HepG2 (cell line): ENCODE measurements around the gene SIK3. TPM values are rescaled to one million over a fixed set of nuclear protein-coding genes. Genes with fewer than 3 reads are reported as not detected.

Source experiments
- ATAC-seq: fragments of 200-7000 bp; cut with Tn5 transposase; 3 replicates; pipeline ENCODE4 v1.9.1; 2020; ENCODE audit warnings: mild to moderate bottlenecking, moderate library complexity
- BruUV-seq: library from RNA; stranded (reverse); fragments of 400-500 nt; replicated peaks from 2 replicates; lab custom pipeline; 2021; lab: Mats Ljungman, UMichigan
- CTCF ChIA-PET: fragments of 300-600 bp; formaldehyde crosslinking; extraction: SDS; loops from one replicate; lab custom pipeline; 2021; ENCODE audit warnings: low total read pairs, inconsistent platforms, low intra/inter-chr PET ratio; lab: Yijun Ruan, JAX
- POLR2A ChIA-PET: fragments of 350-600 bp; sonication (Branson Sonifier 250); formaldehyde crosslinking; loops from one replicate; lab custom pipeline; 2020; ENCODE audit warnings: antibody characterized with exemption, inconsistent platforms; lab: Yijun Ruan, JAX
- DNase-seq: peaks from one replicate; pipeline ENCODE4 v3.0.0-alpha.2; 2015; ENCODE audit warnings: low spot score
- FAIRE-seq: peaks from 3 replicates; lab custom pipeline; 2011; peaks lifted over from hg19 to GRCh38; lab: Jason Lieb, UNC
- H2AFZ ChIP-seq: one replicate; pipeline ENCODE4 v1.6.1; 2011; ENCODE audit warnings: low read length, inconsistent platforms
- H3K27ac ChIP-seq: fragments of 300-600 bp; 3 replicates; pipeline ENCODE4 v1.8.0; 2011; ENCODE audit warnings: mixed run types, mild to moderate bottlenecking, mixed read lengths, low read length, inconsistent platforms; ENCODE audit not compliant: insufficient read depth; ENCODE audit errors: extremely low read length
- H3K27me3 ChIP-seq, 2 experiments: fragments of 200-600 bp in 1 of 2; 2 replicates in 1 of 2; 3 replicates in 1 of 2; pipeline versions ENCODE4 v1.6.0 to v1.8.0; 2011; ENCODE audit warnings: low read length in 2 of 2, mild to moderate bottlenecking in 2 of 2, moderate library complexity in 2 of 2, inconsistent platforms in 1 of 2; ENCODE audit not compliant: insufficient read depth in 2 of 2, control insufficient read depth in 1 of 2
- H3K36me3 ChIP-seq, 2 experiments: fragments of 200-600 bp in 1 of 2; replicated peaks in 1 of 2; 2 replicates in 1 of 2; 3 replicates in 1 of 2; pipeline versions ENCODE4 v1.5.1 to v1.8.0; 2011; ENCODE audit warnings: low read length in 2 of 2, inconsistent platforms in 1 of 2; ENCODE audit not compliant: insufficient read depth in 2 of 2, control insufficient read depth in 1 of 2
- H3K4me1 ChIP-seq: 2 replicates; pipeline ENCODE4 v1.5.1; 2012; ENCODE audit warnings: low read length, inconsistent platforms; ENCODE audit not compliant: insufficient read depth
- H3K4me2 ChIP-seq: 2 replicates; pipeline ENCODE4 v1.6.0; 2011; ENCODE audit warnings: low read depth, low read length, inconsistent platforms
- H3K4me3 ChIP-seq, 3 experiments: fragments of 200-600 bp in 1 of 3; sonication (generic), shearing (Covaris generic) in 1 of 3; replicated peaks in 1 of 3; 2 replicates each; pipeline ENCODE4 v1.5.1; 2011 to 2016; ENCODE audit warnings: low read length in 3 of 3, inconsistent platforms in 2 of 3, low read depth in 2 of 3, mild to moderate bottlenecking in 2 of 3, control low read depth in 1 of 3, mixed read lengths in 1 of 3; ENCODE audit not compliant: insufficient read depth in 1 of 3
- H3K79me2 ChIP-seq: one replicate; pipeline ENCODE4 v1.6.1; 2011; ENCODE audit warnings: low read length, inconsistent platforms; ENCODE audit not compliant: insufficient read depth
- H3K9ac ChIP-seq: 2 replicates; pipeline ENCODE4 v1.6.0; 2011; ENCODE audit warnings: mild to moderate bottlenecking, low read depth, low read length, inconsistent platforms; ENCODE audit not compliant: insufficient read depth
- H3K9me3 ChIP-seq: 2 replicates; pipeline ENCODE4 v1.5.1; 2012; ENCODE audit warnings: mild to moderate bottlenecking, low read length
- H4K20me1 ChIP-seq: 2 replicates; pipeline ENCODE4 v1.6.0; 2011; ENCODE audit warnings: inconsistent platforms, mild to moderate bottlenecking, low read length, moderate library complexity; ENCODE audit not compliant: insufficient read depth
- FOXM1 ChIP-seq: sonication (generic); formaldehyde crosslinking; IDR thresholded peaks from 2 replicates; pipeline ENCODE4 v1.5.0; 2020; ENCODE audit warnings: missing genetic modification reagents
- PRDM10 ChIP-seq: sonication (generic); formaldehyde crosslinking; IDR thresholded peaks from 2 replicates; pipeline ENCODE4 v1.4.0; 2020; ENCODE audit warnings: low read depth, missing genetic modification reagents
- SRSF1 ChIP-seq: fragments of 200-400 bp; formaldehyde crosslinking; optimal IDR thresholded peaks from 2 replicates; pipeline ENCODE3; 2017; ENCODE audit warnings: mild to moderate bottlenecking, low read depth, low read length, moderate library complexity
- STAG1 ChIP-seq: sonication (generic); formaldehyde crosslinking; IDR thresholded peaks from 2 replicates; pipeline ENCODE4 v1.4.0; 2020; ENCODE audit warnings: missing genetic modification reagents
- ZNF142 ChIP-seq: sonication (generic); formaldehyde crosslinking; IDR thresholded peaks from 2 replicates; pipeline ENCODE4 v1.4.0; 2020; ENCODE audit warnings: missing genetic modification reagents
- ZNF275 ChIP-seq: sonication (generic); formaldehyde crosslinking; IDR thresholded peaks from 2 replicates; pipeline ENCODE4 v1.8.0; 2022; ENCODE audit warnings: missing genetic modification reagents, mild to moderate bottlenecking, inconsistent platforms, borderline replicate concordance
- ZNF83 ChIP-seq: sonication (generic); formaldehyde crosslinking; IDR thresholded peaks from 2 replicates; pipeline ENCODE4 v1.4.0; 2020; ENCODE audit warnings: missing genetic modification reagents, mild to moderate bottlenecking, borderline replicate concordance
- WGBS: methylation state at CpG from one replicate; pipeline ENCODE4 v1.1.6; 2017; ENCODE audit warnings: low lambda C conversion rate; 5-methylcytosine and 5-hydroxymethylcytosine counted together
- in situ Hi-C: cut with HindIII; loops from 2 replicates; pipeline ENCODE4 v1.10.0; 2017; ENCODE audit warnings: low pct_unique_long_range_greater_than_20kb; ENCODE audit not compliant: extremely low pct_ligation_motif_present
- intact Hi-C: fragments of 100-400 bp; cut with micrococcal nuclease; formaldehyde crosslinking; loops from one replicate; pipeline ENCODE4 v1.10.0; 2022; ENCODE audit not compliant: unreplicated experiment
- polyA plus RNA-seq, 8 experiments: library from polyadenylated mRNA; depleted of rRNA in 3 of 8; stranded (reverse) in 7 of 8; unstranded in 1 of 8; fragments of >200 nt; fragmentation: Illumina TruSeq in 4 of 8; extraction: Trizol in 4 of 8; gene quantifications; 2 replicates each; pipeline versions ENCODE4 v1.2.1 to v1.2.3, GENCODE V29; 2011 to 2016; ENCODE audit warnings: low read depth in 4 of 8, missing spikeins in 1 of 8, mixed read lengths in 1 of 8; ENCODE audit not compliant: insufficient read depth in 1 of 8
- total RNA-seq, 5 experiments: library from RNA; depleted of rRNA; stranded (reverse); fragments of >200 nt; fragmentation: Illumina TruSeq; extraction: Trizol; gene quantifications; 2 replicates each; pipeline ENCODE4 v1.2.3, GENCODE V29; 2016; ENCODE audit warnings: low read depth in 1 of 5
- TF ChIP-seq, protein P1 (sequence below): sonication (generic); formaldehyde crosslinking; conservative IDR thresholded peaks from 2 replicates; pipeline ENCODE4 v1.5.0; 2020; ENCODE audit warnings: missing genetic modification reagents
- TF ChIP-seq, protein P2 (sequence below): sonication (generic); IDR thresholded peaks from 2 replicates; pipeline ENCODE4 v1.6.1; 2016; ENCODE audit warnings: low read depth, borderline replicate concordance

SIK3 gene
- total and polyA plus RNA-seq, 2 of the 13 experiments (the other 11 are each of a cell fraction or from before 2014, with no cell fraction given), result 5.7 to 9.8 TPM

- Histone ChIP-seq H4K20me1 (peaks cover 82% of the 10 kb centered on the region), H3K36me3 (no peaks in the 10 kb centered on the region), H3K4me3 (no peak overlapping the region), H3K27ac (no peak overlapping the region), H3K4me1 (peaks cover 25% of the 10 kb centered on the region), H3K9ac (no peak overlapping the region), H3K9me3 (no peaks in the 10 kb centered on the region), H3K79me2 (peaks cover 69% of the 10 kb centered on the region), H2AFZ (no peak overlapping the region)
- no TSS peak for BruUV-seq
- CTCF ChIA-PET, result no interaction called here
- intact Hi-C loops (no loop called here), in situ Hi-C loops (no loop called here)
- DNase-seq (no peak), FAIRE-seq (no peak), ATAC-seq (no peak)
- POLR2A ChIA-PET, result no interaction called here
- 92% methylated on average over 1 of the region's 1 CpG for WGBS
- TF ChIP-seq ZNF142 (no peak), FOXM1 (no peak), SRSF1 (no peak), ZNF275 (no peak), PRDM10 (CRISPR knock-in tag) (no peak), STAG1 (CRISPR knock-in tag) (no peak), ZNF83 (CRISPR knock-in tag) (no peak)
- TF ChIP-seq, protein P1, sequence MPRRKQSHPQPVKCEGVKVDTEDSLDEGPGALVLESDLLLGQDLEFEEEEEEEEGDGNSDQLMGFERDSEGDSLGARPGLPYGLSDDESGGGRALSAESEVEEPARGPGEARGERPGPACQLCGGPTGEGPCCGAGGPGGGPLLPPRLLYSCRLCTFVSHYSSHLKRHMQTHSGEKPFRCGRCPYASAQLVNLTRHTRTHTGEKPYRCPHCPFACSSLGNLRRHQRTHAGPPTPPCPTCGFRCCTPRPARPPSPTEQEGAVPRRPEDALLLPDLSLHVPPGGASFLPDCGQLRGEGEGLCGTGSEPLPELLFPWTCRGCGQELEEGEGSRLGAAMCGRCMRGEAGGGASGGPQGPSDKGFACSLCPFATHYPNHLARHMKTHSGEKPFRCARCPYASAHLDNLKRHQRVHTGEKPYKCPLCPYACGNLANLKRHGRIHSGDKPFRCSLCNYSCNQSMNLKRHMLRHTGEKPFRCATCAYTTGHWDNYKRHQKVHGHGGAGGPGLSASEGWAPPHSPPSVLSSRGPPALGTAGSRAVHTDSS (CRISPR knock-in tag), result no peak
- TF ChIP-seq, protein P2, sequence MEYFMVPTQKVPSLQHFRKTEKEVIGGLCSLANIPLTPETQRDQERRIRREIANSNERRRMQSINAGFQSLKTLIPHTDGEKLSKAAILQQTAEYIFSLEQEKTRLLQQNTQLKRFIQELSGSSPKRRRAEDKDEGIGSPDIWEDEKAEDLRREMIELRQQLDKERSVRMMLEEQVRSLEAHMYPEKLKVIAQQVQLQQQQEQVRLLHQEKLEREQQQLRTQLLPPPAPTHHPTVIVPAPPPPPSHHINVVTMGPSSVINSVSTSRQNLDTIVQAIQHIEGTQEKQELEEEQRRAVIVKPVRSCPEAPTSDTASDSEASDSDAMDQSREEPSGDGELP, result no peak
- TF ChIP-seq, all 625 proteins: peak for 0
- Histone ChIP-seq H3K27me3 (no peaks in the 10 kb centered on the region), H3K4me2 (no peak overlapping the region)
These were observed 16.3 kb downstream of the SIK3 start for GRCh38 chr11:117081908-117082307.
